Activated CD4-positive, alpha-beta T cell treated with anti-CD3 and anti-CD28 coated beads, Interleukin-2, amount 50 U/mL, for 4 hours (primary cell): ENCODE results near the gene NRCAM.

ENCODE experiments used
- DNase-seq, 2 experiments: peaks; one replicate each; pipeline ENCODE4 v3.0.0-alpha.2; 2020

NRCAM gene

DNA sequence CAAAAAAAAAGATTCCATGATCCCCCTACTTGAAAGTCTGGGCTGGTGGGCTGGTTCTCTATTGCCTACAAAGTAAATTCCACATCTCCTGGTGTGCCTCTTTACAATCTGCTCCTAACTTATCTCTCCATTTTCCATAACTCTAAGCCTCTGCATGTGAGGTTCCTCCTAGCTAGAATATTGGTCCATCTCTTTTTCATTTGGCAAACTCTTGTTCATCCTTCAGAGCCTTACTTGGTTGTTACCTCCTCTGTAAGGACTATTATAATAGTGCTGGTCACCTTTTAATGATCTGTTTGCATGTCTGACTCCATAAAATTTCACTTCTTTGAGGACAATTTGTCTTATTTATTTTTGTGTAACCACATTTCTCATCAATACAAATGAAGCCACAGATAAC is 1.6 kb upstream of the NRCAM start:
- DNase-seq, result no peak

DNA sequence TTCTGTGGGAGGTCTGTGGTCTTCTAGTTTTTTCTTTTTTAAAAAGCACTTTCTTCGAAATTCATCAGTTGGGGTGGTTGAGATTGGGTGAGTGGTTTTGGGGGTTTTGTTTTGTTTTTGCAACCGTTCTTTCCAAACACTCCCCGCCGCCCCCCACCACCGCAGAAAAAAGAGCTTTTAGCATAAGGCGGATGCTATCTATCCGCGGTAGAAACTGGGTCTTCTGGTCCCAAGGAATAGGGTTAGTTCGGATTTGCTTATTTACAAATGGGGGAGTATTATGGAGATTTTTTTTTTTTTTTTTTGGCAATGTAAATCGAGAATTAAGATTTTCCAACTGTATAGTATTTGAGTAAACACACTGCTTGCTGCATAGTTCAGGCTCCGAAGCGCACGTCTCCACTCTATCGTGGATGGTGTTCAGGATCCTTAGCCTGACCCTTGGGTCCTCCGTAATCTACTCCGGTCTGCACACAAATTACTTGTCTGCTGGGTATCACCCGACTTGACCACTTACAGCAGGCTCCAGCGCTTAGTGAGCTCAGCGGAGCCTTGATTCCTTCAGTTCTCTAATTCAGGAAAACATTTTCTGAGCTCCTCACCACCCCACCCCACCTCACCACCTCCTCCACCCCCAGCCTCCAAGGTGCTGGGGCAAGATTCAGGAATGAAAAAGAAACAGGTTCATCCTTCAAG is 757 bp upstream of the NRCAM start:
- DNase-seq, result no peak

DNA sequence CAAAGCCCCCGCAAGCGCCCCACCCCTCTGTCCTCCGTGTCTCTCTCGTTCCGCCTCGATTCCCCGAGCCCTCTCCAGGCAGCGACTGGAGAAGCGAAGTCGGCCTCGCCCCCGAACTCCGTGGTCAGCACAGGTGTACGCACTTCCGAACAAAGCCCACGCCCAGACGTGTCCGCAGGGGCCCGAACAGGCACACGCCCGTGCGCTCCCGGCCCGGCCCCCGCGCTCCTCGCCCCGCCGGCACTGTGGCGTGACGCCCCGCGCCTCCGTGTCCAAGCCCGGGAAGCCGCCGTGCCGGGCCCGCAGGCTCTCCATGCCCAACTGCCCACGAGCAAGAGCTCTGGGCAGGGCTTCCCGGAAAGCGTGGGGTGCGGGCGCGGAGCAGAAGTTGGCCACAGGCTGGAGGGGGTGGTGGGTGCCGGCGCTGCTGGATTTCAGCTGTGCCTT is 662 bp downstream of the NRCAM start:
- DNase-seq, result no peak

DNA sequence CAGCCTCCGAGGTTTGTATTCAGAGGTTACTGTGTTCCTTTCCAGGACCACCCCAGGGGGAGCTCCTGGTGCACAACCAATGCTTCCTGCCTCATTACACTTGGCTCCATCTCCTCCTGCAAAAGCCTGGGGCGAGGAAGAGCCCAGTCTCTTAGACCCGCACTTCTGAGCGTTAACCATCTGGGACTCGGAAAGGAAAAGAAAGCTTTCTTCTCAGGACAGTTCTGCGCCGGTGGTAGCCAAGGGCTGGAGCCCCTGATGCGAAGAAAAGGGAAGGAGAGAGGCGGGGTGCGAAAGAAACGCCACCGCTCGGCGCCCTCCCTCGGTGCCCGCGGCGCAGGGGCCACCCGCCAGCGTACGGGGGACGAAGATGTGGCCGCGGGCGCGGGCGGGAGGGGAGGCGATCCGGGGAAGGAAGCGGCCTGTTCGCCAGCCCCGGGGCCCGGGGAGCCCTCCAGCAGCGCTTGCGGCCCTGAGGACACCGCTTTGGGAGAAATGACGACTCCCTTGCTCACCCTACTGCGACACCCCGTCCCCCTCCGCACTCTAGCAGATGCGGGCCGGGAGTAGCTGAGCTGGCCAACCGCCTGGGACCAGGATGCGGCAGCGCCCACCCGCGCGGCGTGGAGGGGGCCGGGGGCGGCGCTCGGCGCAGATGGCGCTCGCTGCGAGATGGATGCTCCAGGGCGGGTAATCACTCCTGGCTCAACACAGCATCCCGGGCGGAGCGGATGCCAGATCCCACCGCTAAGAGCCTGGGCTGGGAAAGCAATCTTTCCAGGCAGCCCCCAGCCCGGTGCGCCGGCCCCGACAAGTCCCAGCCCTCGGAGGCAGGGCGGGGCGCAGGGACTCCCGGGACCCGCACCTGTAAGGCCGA is 1.3 kb downstream of the NRCAM start:
- no peak for DNase-seq

DNA sequence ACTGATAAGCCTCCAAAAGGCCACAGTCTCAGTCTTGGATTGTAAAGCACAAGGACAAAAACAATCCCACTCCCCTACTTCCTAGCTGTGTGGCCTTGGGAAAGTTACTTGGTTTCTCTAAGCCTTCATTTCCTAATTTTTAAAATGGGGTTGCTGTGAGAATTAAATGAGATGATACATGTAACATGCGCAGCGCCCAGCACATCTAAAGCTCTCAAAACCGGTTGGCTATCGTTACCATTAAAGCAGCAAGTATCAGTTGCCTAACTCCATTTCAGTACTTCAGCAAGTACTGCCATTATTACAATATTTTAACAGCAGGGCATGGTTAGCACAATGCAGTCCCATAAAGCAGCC is 1.9 kb downstream of the NRCAM start:
- DNase-seq, result no peak

DNA sequence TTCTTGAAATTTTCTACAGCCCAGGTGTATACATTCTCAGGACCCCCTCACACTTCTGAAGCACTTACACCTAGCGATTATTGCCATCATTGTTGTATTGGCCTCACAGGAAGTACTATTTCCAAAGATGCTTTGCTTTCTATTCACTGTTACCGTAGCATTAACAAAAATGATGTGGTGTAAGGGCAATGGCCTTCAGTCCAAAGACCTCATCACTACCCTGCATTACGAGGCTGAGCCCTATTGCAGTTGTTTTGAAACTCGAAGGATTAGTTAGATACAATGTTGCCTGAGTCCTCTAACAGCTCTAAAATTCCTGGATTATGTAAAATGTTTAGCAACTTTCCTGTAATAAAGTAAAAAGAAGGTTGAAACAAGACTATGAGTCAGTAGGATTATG is 2.9 kb downstream of the NRCAM start:
- no peak for DNase-seq

DNA sequence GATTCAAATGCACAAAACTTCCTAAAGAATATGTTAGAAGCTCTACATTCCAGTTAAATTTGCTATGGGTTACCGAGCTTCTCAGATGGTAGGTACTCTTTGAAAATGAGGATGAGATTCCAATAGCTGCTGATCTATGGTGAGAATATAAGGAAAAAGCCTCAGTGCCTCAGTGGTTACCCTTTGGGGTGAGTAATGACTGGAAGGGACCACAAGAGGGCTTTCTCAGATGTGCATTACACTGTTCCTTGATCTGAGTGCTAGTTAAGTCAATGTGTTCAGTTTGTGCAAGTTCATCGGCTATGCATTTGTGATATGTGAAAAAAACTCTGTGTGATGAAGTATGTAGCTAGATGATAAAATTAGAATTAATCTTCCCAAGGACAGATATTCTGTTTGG is 3.5 kb downstream of the NRCAM start:
- DNase-seq, result no peak

DNA sequence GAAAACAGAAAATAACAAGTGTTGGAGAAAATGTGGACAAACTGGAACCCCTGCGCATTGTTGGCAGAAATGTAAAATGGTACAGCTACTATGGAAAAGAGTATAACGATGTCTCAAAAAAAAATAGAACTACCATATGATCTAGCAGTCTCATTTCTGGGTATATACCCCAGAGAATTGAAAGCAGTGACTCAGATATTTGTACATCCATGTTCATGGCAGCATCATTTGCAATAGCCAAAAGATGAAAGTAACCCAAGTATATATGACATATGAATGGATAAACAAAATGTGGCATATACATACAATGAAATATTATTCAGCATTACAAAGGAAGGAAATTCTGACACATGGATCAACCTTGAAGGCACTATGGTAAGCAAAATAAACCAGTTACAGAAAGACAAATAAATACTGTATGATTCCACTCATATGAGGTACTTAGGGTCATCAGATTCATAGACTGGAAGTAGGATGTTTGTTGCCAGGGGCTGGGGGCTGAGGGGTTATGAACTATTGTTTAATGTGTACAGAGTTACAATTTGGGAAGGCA is 4.9 kb downstream of the NRCAM start:
- DNase-seq, result no peak

DNA sequence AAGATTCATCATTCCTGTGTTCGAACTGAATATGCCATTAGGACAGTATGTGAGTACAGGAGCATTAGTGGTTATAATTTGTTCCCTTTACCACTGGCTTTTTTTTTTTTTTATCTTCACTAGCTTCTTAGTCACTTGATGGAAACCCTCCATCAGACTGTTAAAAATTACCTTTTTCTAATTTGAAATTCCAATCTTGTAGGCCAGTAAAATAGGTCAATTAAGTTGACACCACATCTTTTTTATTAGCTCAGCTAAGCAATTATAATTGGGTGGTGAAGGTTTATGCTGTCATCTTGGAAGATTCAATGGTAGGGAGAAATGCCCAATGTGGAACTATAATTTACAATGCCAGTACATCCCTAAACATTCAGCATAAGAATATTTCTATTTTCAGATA is 6.1 kb downstream of the NRCAM start:
- DNase-seq, result no peak

DNA sequence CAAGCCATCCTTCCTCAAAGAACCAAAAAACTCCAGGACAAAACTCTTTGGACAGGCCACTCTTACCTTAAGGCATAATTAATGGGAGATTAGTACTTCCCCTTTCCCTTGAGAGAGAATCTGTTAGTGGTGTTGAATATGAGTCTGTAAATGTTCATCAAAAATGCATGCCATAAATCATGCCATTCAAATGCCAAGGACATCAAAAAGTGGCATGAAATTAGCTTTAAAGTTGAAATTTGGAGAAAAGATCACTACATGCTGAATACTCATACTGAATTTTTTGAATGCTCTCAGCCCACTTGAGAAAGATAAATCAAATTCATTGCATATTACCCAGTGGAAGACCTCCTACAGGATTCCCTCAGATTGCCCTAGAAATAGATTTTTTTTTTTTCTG is 6.7 kb downstream of the NRCAM start:
- no peak for DNase-seq

DNA sequence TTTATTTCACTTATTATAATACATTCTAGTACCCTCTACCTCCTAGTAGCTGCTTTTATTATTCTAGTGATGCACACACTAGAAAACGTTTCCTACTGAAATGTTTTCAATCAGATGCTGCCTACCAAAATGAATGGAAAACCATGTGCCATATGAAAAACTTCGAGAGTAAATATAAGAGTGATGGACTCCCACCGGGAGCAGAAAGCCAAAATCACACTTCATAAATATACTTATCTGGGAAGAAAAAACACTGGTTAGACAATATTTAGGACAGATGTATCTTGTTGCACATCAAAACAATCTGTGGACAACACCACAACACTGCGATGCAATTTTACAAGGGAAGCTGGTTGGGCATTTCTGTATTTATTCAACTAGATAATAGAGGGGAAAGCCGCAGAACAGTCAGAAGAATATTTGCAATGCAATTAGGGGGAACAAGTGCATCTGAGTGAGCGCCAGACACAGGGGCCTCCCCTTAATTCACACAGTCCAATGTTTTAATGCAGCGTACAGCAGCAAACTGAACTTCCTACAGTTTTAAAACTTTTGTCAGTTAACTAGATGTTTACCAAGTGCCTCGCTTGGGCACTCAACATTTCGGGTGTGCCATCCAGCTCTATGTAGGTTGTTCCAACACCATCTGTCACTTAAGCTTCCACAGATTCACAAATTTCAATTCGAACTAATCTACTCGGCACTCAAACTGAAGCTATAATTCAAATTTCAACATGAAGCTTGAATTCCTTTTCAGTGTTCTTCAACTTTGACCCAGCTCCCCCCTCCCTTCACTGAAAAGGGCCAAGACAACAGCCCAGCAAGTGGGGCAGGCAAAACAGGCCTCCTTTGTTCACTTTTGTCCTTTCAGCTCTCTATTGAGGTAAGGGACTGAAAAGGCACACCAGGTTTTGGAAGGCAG is 7.4 kb downstream of the NRCAM start:
- DNase-seq, result no peak

DNA sequence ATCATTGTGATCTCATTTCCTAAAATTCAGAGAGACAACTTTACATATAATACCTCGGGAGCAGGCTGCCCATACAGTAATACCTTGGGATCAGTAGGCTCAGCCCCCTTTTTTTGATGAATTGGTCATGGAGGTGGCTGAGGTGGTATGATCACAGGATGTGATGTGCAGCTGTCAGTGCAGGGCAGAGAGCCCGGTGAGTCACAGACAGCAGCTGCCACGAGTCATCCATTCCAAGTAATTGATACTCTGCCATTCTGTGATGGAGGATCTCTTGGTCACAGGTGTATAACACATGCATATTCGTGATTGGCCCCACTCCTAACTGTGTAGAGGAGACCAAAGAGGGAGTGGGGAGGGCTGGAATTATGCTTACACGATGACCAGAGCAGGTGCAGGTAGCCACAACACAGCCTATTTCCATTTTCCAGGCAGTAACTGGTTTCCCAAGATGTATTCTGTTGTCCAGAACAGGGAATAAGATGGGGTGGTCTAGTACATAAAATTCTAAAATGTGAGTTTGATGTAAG is 14.1 kb downstream of the NRCAM start:
- DNase-seq, result no peak

DNA sequence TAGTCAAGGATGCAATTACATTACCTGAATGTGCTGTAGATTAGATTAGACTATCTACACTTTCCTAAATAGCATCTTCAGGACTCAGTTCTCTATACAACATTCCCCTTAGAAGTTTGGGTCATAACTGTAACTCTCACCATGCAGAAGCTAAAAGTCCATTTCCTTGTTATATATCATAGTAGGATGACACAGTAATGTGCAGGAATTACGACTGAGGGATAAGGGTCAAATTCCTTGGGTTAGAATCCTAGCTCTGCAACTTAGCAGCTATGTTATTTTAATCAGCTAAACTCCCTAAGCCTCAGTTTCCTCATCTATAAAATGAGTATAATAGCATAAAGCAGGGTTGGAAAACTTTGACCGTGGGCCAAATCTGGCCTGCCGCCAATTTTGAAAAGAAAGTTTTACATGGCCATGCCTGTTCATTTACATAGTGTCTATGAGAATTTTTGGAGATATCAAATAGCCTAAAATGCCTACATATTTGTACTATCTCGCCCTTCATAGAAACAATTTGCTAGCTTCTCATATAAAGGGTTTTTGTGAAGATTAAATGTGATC is 14.8 kb downstream of the NRCAM start:
- DNase-seq, result no peak

DNA sequence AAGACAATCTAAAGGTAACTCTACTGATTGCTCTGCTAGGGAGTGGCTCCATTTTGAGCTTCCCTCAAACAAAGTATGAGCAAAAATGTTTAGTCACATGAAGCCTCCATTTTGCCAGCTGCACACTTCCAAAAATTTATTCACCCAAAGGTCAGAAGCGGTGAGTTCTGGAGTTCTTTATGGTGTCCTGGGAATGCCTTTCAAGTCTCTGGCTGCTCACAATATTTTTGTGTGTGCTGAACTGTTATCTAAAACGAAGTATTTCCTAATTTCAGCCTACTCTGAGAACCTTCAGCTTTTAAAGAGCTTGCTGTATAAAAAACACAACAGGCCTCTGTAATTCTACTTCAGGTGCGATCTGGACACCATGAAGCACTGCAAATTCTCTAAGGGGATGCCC is 15.6 kb downstream of the NRCAM start:
- no peak for DNase-seq

DNA sequence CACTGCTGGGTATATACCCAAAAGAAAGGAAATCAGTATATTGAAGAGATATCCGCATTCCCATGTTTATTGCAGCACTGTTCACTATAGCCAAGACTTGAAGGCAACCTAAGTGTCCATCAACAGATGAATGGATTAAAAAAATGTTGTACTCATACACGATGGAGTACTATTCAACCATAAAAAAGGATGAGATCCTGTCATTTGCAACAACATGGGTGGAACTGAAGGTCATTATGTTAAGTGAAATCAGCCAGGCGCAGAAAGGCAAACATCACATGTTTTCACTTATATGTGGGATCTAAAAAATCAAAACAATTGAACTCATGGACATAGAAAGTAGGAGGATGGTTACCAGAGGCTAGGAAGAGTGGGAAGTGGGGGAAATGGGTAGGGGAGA is 19.3 kb downstream of the NRCAM start:
- no peak for DNase-seq

DNA sequence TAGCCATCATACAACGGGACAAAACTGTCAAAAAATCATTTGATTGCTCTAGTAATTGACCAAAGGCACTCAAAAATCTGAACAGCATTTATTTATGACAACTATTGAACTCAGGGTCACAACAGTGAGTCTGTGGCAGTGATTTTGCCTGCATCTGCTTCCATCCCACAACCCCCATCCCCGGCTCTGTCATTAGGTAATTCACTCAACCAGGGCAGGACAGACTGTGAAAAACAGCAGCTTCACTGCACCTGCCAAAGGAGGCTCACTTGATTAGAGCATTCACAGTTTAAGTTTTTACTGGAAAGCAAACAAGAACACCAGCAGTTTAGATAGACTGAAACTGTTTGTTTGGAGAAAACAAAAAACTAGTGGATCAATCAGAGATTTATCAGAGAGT is 22.2 kb downstream of the NRCAM start:
- DNase-seq, result no peak

DNA sequence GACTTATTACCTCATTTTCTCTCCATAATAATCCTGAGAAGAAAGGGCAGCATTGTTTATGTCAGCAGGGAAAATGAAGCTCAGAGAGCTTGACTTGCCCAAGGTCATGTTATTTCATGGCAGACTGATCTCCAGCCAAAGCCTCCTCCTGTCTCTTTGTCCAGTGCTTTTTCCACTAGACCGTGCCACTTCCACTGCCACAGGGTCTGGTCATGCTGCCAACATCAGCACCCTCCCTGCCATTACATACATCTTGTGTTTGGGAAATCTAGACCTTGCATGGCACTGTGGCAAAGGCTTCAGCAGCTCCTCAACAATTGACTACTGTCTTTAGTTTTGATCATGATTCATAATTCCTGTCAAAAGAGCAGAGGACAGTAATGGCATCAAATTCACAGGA is 25.1 kb downstream of the NRCAM start:
- DNase-seq, result no peak

DNA sequence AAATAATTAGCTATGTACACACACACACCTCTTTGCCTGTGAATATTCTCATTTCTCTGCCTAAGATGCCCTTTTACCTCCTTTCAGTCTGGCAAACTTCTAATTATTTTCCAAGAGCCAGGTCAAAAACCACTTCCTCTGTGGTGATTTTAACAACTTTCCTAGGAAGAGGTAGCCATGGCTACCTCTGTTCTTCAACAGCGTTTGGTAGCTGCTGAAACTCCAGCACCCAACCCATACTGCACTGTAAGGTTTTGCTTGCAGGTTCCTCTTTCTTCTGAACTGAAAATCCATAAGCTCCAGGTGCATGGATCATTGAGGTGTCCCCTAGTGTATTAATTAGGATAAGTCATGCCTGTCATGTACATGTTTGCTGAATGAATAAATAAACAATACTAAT is 25.6 kb downstream of the NRCAM start:
- no peak for DNase-seq

DNA sequence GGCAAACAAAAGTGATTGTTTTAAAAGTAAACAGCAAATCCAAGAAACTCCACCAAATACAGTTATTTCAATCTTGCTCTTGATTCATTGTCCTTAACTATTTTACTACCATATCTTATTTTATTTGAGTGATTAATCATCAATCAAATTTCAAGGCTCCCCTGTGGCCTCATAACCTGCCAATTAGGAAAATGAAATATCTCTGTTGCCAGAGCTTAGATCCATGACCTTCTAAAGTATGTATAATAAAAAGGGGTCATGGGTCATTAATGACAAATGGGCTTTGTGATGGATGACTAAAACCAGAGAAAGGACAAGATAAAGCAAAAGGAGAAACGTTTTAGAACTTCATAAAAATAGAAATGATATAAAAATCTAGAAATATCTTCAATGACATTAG is 28.5 kb downstream of the NRCAM start:
- DNase-seq, result no peak

DNA sequence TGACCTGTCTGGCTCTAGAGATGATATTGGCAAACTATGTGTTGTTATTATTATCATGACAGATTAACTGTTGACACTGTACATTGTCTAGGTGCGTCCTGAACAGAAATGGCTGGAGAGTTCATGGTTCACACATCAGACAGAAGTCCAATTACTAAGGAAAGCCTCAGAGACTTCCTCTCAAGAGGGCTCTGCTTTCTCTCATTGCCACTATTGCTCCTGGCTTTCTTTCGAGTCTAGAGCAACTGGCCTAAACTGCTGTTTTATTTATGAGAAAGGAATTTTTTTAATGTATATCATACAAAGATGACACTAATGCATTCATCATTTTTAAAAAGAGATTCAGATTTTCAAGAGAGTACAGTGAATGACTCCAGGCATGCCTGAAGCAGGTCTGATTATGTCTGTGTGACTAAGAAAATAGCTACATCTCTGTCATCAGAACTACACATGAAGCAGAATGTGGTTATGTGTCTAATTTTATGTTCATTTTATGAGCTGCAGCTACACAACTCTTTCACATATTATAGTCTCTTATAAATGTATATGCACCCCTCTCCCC is 30.4 kb downstream of the NRCAM start:
- DNase-seq, result no peak

DNA sequence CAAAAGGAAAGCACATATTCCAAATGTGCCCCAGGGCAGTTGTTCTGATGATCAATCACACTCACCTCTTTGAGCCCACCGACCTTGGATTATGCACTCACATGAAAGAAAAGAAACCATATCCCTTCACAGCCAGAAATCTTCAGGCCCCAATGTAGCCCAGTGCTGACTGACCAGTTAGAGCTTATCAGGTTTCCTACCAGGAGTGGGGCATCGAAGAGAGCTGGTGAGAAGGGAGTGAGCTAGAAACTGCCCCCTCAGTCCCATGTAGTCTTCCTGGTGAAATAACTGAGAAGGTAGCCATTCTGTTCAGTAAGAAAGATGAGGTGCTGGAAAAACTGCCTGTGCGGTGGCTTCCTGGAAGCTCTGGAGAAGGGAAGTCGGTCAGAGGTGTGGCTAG is 32.2 kb downstream of the NRCAM start:
- no peak for DNase-seq
